Measurements from ENCODE around the gene RRAGC. TPM values are rescaled to one million over a fixed set of nuclear protein-coding genes. Genes with fewer than 3 reads are reported as not detected.

Gene RRAGC
- total and polyA plus RNA-seq, 2 of the 13 experiments (the other 11 are each of a cell fraction or from before 2014, with no cell fraction given), result 7.6 to 8.0 TPM

DNA sequence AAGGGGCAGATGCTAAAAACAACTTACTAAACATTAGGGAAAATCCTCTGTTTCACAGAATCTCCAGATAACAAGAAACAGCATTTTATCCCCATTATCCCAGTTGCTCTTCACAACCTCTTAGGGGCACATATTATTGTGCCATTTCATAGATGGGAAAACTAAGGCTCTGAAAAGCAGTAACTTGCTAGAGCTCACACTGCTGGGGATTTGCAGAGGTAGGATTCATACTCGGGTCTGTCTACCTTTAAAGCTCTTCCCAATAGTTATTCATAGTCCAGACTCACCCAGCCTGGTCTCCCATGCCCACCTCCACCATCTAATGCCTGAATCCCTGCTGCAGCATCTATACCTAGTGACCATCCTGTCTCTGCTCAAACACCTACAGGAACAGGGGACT lies 67.7 kb downstream of the RRAGC start:
- no peak for DNase-seq (ENCODE audit: low spot score)
- H3K79me2 ChIP-seq (ENCODE audit: insufficient read depth, low read length), result no peaks in the 10 kb centered on the region
- in situ Hi-C loops (cut with HindIII; ENCODE audit: extremely low pct_ligation_motif_present, low pct_unique_long_range_greater_than_20kb) (no loop called here), intact Hi-C loops (cut with micrococcal nuclease; ENCODE audit: unreplicated experiment) (no loop called here)
- H3K9ac ChIP-seq (ENCODE audit: insufficient read depth, low read depth, low read length), result no peak overlapping the region
- H2AFZ ChIP-seq (ENCODE audit: low read length), result no peak overlapping the region
- no peak overlapping the region for H3K4me3 ChIP-seq (replicated peaks in 1 of 3; ENCODE audit: insufficient read depth in 1 of 3, low read depth in 2 of 3, low read length in 3 of 3)
- FAIRE-seq, result no peak
- peaks cover 4% of the 10 kb centered on the region; the same call in 1 of the 2 replicates for H3K9me3 ChIP-seq (ENCODE audit: low read length)
- ChIA-PET POLR2A (no interaction called here), CTCF (ENCODE audit: low intra/inter-chr PET ratio, low total read pairs) (no interaction called here)
- no peaks in the 10 kb centered on the region for H4K20me1 ChIP-seq (ENCODE audit: insufficient read depth, low read length)
- no peaks in the 10 kb centered on the region for H3K4me1 ChIP-seq (ENCODE audit: insufficient read depth, low read length)
- 0% methylated on average over 1 of the region's 1 CpG for WGBS (ENCODE audit: low lambda C conversion rate)
- no peak overlapping the region for H3K4me2 ChIP-seq (ENCODE audit: low read depth, low read length)
- ATAC-seq, result no peak
- no TSS peak for BruUV-seq (replicated peaks)
- no peak overlapping the region for H3K27ac ChIP-seq (ENCODE audit: extremely low read length, insufficient read depth, low read length)
- H3K36me3 ChIP-seq (replicated peaks in 1 of 2; ENCODE audit: control insufficient read depth in 1 of 2, insufficient read depth in 2 of 2, low read length in 2 of 2), result no peaks in the 10 kb centered on the region
- TF ChIP-seq ELF4 (CRISPR knock-in tag; IDR thresholded peaks at IDR 0.05; ENCODE audit: borderline replicate concordance) (no peak), ZBTB20 (CRISPR knock-in tag; IDR thresholded peaks at IDR 0.05; ENCODE audit: borderline replicate concordance, low read depth) (no peak)
- peaks cover 0 to 23% of the 10 kb centered on the region in 2 experiments; a peak in 3 of 5 replicates for H3K27me3 ChIP-seq (ENCODE audit: control insufficient read depth in 1 of 2, insufficient read depth in 2 of 2, low read length in 2 of 2)

DNA sequence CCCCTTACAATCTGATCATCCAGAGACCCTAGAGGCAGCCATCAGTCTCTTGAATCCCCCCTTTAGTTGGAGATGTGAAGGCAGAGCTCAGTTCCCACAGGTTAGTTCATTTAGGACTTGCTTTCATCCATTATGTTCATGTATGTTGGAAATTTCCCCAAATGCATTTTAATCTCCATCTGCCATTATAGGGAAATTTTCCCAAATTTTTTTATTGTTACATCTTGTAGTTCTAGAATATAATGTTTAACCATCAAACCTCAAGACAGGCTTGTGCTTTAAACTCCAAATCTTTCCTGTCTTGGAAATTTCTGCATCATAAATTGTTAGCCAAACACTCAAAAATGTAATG lies 68.4 kb downstream of the RRAGC start:
- Histone ChIP-seq H3K9ac (ENCODE audit: insufficient read depth, low read depth, low read length) (no peak overlapping the region), H4K20me1 (ENCODE audit: insufficient read depth, low read length) (no peaks in the 10 kb centered on the region), H3K4me3 (replicated peaks in 1 of 3; ENCODE audit: insufficient read depth in 1 of 3, low read depth in 2 of 3, low read length in 3 of 3) (no peak overlapping the region), H3K4me2 (ENCODE audit: low read depth, low read length) (no peak overlapping the region), H3K27me3 (ENCODE audit: control insufficient read depth in 1 of 2, insufficient read depth in 2 of 2, low read length in 2 of 2) (peaks cover 0 to 27% of the 10 kb centered on the region in 2 experiments; a peak in 3 of 5 replicates), H3K4me1 (ENCODE audit: insufficient read depth, low read length) (no peaks in the 10 kb centered on the region), H3K27ac (ENCODE audit: extremely low read length, insufficient read depth, low read length) (no peak overlapping the region), H3K79me2 (ENCODE audit: insufficient read depth, low read length) (no peaks in the 10 kb centered on the region), H3K9me3 (ENCODE audit: low read length) (peaks cover 4% of the 10 kb centered on the region; the same call in 1 of the 2 replicates), H2AFZ (ENCODE audit: low read length) (no peak overlapping the region), H3K36me3 (replicated peaks in 1 of 2; ENCODE audit: control insufficient read depth in 1 of 2, insufficient read depth in 2 of 2, low read length in 2 of 2) (no peaks in the 10 kb centered on the region)
- no peak for FAIRE-seq
- intact Hi-C loops (cut with micrococcal nuclease; ENCODE audit: unreplicated experiment) (no loop called here), in situ Hi-C loops (cut with HindIII; ENCODE audit: extremely low pct_ligation_motif_present, low pct_unique_long_range_greater_than_20kb) (no loop called here)
- POLR2A ChIA-PET, result no interaction called here
- TF ChIP-seq U2AF2 (IDR thresholded peaks at IDR 0.05; ENCODE audit: low read depth, low read length), result no peak
- TF ChIP-seq YEATS4 (CRISPR knock-in tag; IDR thresholded peaks at IDR 0.05; ENCODE audit: borderline replicate concordance), result no peak
- TF ChIP-seq ZNF761 (CRISPR knock-in tag; conservative IDR thresholded peaks at IDR 0.05), result no peak
- TF ChIP-seq U2AF1 (optimal IDR thresholded peaks at IDR 0.05; ENCODE audit: low read depth, low read length), result no peak
- no peak for TF ChIP-seq JUND (CRISPR knock-in tag; IDR thresholded peaks at IDR 0.05)
- no peak for DNase-seq (ENCODE audit: low spot score)
- ATAC-seq, result no peak
- CTCF ChIA-PET (ENCODE audit: low intra/inter-chr PET ratio, low total read pairs), result no interaction called here
- no TSS peak for BruUV-seq (replicated peaks)
